Neural crest cell (in vitro differentiated cells): ENCODE results near the gene FGR. TPM values are rescaled to one million over a fixed set of nuclear protein-coding genes. Genes with fewer than 3 reads are reported as not detected.

ENCODE experiments used
- DNase-seq: peaks from one replicate; pipeline ENCODE4 v3.0.0; 2021; ENCODE audit warnings: low read depth, mixed read lengths, low spot score
- H3K27ac Mint-ChIP-seq: one replicate; pipeline ENCODE4 v1.8.0; 2021; ENCODE audit warnings: mild to moderate bottlenecking, mixed read lengths; ENCODE audit not compliant: unreplicated experiment
- H3K27me3 Mint-ChIP-seq: 2 replicates; pipeline ENCODE4 v1.8.0; 2021; ENCODE audit warnings: low read depth, mild to moderate bottlenecking, mixed read lengths
- H3K36me3 Mint-ChIP-seq: 2 replicates; pipeline ENCODE4 v1.8.0; 2021; ENCODE audit warnings: low read depth, mild to moderate bottlenecking, mixed read lengths
- H3K4me1 Mint-ChIP-seq: 2 replicates; pipeline ENCODE4 v1.8.0; 2021; ENCODE audit warnings: mixed read lengths
- H3K4me3 Mint-ChIP-seq: one replicate; pipeline ENCODE4 v1.8.0; 2021; ENCODE audit warnings: mild to moderate bottlenecking, mixed read lengths
- H3K9me3 Mint-ChIP-seq: 2 replicates; pipeline ENCODE4 v1.8.0; 2021; ENCODE audit warnings: mixed read lengths
- total RNA-seq: library from RNA; stranded (reverse); gene quantifications from 2 replicates; pipeline ENCODE4 v1.2.1, GENCODE V29; 2021
- TF ChIP-seq, protein P1 (sequence below): fragments of 200-600 bp; sonication (generic); conservative IDR thresholded peaks from 2 replicates; pipeline ENCODE4 v1.5.0; 2021; ENCODE audit warnings: antibody characterized with exemption, mild to moderate bottlenecking

Gene FGR
- total RNA-seq, 1 donor from 2014 or later = not detected

DNA sequence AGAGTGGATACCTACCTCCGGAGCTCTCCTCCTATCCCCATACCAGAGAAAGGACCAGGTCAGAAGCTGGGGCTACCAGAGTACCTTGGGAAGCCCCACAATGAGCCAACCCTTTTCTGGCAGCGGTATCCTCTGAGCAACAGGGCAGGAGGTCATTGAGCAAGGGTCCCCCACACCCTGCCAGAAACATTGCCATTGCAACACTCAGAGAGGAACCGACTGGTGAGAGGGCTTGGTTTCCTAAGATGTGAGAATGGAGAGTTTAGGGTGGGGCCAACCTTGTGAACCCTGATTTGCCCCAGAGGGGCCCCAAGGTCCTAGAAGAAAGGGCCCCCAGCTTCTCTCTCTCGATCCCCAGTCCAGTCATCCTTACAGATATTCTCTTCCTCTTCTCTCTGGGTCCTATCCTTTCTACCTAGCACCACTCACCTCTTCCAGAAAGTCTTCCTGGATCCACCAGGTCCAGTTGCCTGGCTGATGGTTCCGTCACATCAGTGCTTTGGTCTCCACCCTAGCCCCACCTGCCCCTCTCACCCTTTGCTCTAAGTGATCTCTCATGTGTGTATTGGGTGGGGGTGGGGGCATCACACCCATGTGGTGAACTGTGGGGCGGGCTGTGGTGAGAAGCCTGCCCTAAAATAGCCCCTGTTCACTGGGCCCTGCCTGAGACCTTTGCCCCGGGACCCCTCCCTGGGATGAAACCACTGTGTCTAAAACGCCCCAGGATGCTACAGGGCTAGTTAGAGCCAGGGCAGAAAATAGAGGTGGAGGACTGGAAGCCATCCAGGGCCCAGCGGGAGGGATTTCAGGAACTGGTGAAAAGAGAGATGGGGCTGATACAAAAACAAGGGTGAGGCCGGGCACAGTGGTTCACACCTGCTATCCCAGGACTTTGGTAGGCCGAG lies 8.7 kb downstream of the FGR start:
- Mint-ChIP-seq H3K27ac (no peak overlapping the region), H3K36me3 (no peaks in the 10 kb centered on the region), H3K9me3 (no peaks in the 10 kb centered on the region), H3K4me1 (peaks cover 23% of the 10 kb centered on the region), H3K27me3 (no peaks in the 10 kb centered on the region), H3K4me3 (no peak overlapping the region)
- DNase-seq = no peak
- TF ChIP-seq, protein P1, sequence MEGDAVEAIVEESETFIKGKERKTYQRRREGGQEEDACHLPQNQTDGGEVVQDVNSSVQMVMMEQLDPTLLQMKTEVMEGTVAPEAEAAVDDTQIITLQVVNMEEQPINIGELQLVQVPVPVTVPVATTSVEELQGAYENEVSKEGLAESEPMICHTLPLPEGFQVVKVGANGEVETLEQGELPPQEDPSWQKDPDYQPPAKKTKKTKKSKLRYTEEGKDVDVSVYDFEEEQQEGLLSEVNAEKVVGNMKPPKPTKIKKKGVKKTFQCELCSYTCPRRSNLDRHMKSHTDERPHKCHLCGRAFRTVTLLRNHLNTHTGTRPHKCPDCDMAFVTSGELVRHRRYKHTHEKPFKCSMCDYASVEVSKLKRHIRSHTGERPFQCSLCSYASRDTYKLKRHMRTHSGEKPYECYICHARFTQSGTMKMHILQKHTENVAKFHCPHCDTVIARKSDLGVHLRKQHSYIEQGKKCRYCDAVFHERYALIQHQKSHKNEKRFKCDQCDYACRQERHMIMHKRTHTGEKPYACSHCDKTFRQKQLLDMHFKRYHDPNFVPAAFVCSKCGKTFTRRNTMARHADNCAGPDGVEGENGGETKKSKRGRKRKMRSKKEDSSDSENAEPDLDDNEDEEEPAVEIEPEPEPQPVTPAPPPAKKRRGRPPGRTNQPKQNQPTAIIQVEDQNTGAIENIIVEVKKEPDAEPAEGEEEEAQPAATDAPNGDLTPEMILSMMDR = no peak

DNA sequence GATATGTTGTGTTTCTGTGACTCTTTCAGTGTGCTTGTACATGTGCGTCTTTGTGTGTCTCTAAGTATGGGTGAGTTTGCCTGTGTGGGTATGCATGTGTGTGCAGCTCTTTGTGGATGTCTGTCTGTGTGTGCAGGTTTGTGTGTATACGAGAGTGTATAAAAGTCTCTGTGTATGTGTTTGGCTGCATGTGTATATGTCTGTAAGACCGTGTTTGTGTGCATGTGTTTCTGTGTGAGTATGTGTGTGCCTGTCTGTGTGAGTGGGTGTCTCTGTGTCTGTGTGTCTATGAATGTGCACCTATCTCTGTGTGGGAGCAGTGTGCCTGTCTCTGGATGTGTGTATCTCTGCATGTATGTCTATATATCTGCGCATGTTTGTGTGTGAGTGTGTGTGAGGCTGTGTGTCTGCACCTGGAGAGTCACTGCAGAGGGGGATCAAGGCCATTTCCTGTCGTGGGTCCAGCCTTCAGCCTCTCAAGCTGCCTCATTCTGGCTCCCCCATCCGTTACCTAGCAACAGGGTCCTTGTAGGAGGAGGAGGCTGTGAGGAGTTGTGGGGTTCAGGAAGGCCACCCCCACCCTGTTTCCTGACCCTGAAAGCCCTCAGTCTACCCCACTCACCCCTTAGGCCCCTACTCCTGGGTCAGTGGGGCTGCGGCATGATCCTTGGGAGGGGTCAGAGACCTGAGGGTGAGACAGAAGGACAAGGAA lies 10.4 kb downstream of the FGR start:
- H3K36me3 Mint-ChIP-seq = no peaks in the 10 kb centered on the region
- TF ChIP-seq, protein P1 = no peak
- H3K4me1 Mint-ChIP-seq = peaks cover 18% of the 10 kb centered on the region
- H3K27me3 Mint-ChIP-seq = no peaks in the 10 kb centered on the region
- H3K4me3 Mint-ChIP-seq = no peak overlapping the region
- no peak overlapping the region for H3K27ac Mint-ChIP-seq
- DNase-seq = no peak
- no peaks in the 10 kb centered on the region for H3K9me3 Mint-ChIP-seq

- TF ChIP-seq, protein P1 = no peak
- DNase-seq = no peak
- H3K4me3 Mint-ChIP-seq = no peak overlapping the region
- peaks cover 11% of the 10 kb centered on the region for H3K4me1 Mint-ChIP-seq
- H3K27me3 Mint-ChIP-seq = no peaks in the 10 kb centered on the region
- no peak overlapping the region for H3K27ac Mint-ChIP-seq
- H3K36me3 Mint-ChIP-seq = no peaks in the 10 kb centered on the region
- H3K9me3 Mint-ChIP-seq = no peaks in the 10 kb centered on the region
These were observed 11.4 kb downstream of the FGR start for GRCh38 chr1:27623327-27624212.

- no peak for DNase-seq
- H3K36me3 Mint-ChIP-seq = no peaks in the 10 kb centered on the region
- TF ChIP-seq, protein P1 = no peak
- H3K27me3 Mint-ChIP-seq = no peaks in the 10 kb centered on the region
- peaks cover 11% of the 10 kb centered on the region for H3K4me1 Mint-ChIP-seq
- H3K27ac Mint-ChIP-seq = no peak overlapping the region
- no peak overlapping the region for H3K4me3 Mint-ChIP-seq
- no peaks in the 10 kb centered on the region for H3K9me3 Mint-ChIP-seq
These were observed 12.2 kb downstream of the FGR start for GRCh38 chr1:27622828-27623227.
